ENCODE measurements around the gene MILR1.
"Not testable (repeated sequence)": the region's sequence is repeated elsewhere in the genome, so short reads cannot be mapped to it uniquely, and the experiment has no call there.

GRCh38 chr17:64430036-64430435 lies 18.9 kb upstream of the MILR1 start:
- TF ChIP-seq EZH2 (IDR thresholded peaks at IDR 0.05); POLR2AphosphoS5 (IDR thresholded peaks at IDR 0.05; ENCODE audit: borderline replicate concordance, low read depth, low read length): not testable (repeated sequence)

All from SK-N-MC (cell line).